ENCODE data around the gene RCN1.

Gene RCN1

GRCh38 chr11:32079553-32079952, 11.3 kb upstream of the RCN1 start:
- DNase-seq (ENCODE audit: low read depth), result no peak
- no peak overlapping the region for H3K4me3 ChIP-seq (ENCODE audit: low read length)
- TF ChIP-seq CTCF (IDR thresholded peaks at IDR 0.05; ENCODE audit: insufficient read depth, low read depth, low read length, missing control alignments), result no peak

GRCh38 chr11:32080361-32080980, 10.4 kb upstream of the RCN1 start:
- H3K4me3 ChIP-seq (ENCODE audit: low read length), result no peak overlapping the region
- DNase-seq (ENCODE audit: low read depth), result no peak
- no peak for TF ChIP-seq CTCF (IDR thresholded peaks at IDR 0.05; ENCODE audit: insufficient read depth, low read depth, low read length, missing control alignments)

GRCh38 chr11:32081129-32081641, 9.7 kb upstream of the RCN1 start:
- no peak overlapping the region for H3K4me3 ChIP-seq (ENCODE audit: low read length)
- TF ChIP-seq CTCF (IDR thresholded peaks at IDR 0.05; ENCODE audit: insufficient read depth, low read depth, low read length, missing control alignments), result no peak

GRCh38 chr11:32081901-32082300, 9.0 kb upstream of the RCN1 start:
- no peak overlapping the region for H3K4me3 ChIP-seq (ENCODE audit: low read length)
- TF ChIP-seq CTCF (IDR thresholded peaks at IDR 0.05; ENCODE audit: insufficient read depth, low read depth, low read length, missing control alignments), result no peak
- peak; percentile 24 for DNase-seq (ENCODE audit: low read depth)

More at GRCh38 chr11:32081129-32081641, 9.7 kb upstream of the RCN1 start:
- peak; percentile 72 for DNase-seq (ENCODE audit: low read depth)

- DNase-seq (ENCODE audit: low read depth), result no peak
- TF ChIP-seq CTCF (IDR thresholded peaks at IDR 0.05; ENCODE audit: insufficient read depth, low read depth, low read length, missing control alignments), result no peak
- H3K4me3 ChIP-seq (ENCODE audit: low read length), result no peak overlapping the region
These were observed 8.4 kb upstream of the RCN1 start for GRCh38 chr11:32082346-32082986.

GRCh38 chr11:32087597-32087996, 3.3 kb upstream of the RCN1 start:
- no peak overlapping the region for H3K4me3 ChIP-seq (ENCODE audit: low read length)
- no peak for DNase-seq (ENCODE audit: low read depth)
- TF ChIP-seq CTCF (IDR thresholded peaks at IDR 0.05; ENCODE audit: insufficient read depth, low read depth, low read length, missing control alignments), result no peak
